H1 (cell line): ENCODE results near the gene ANKRD2. TPM values are rescaled to one million over a fixed set of nuclear protein-coding genes. Genes with fewer than 3 reads are reported as not detected.

Experiments
- CTCF ChIA-PET: fragments of 300-600 bp; sonication (Branson Sonifier 250); formaldehyde crosslinking; loops from one replicate; lab custom pipeline; 2021; ENCODE audit not compliant: partially characterized antibody; lab: Charles Lee
- POLR2A ChIA-PET: fragments of 300-600 bp; sonication (Branson Sonifier 250); formaldehyde crosslinking; loops from one replicate; lab custom pipeline; 2021; ENCODE audit warnings: inconsistent platforms; ENCODE audit not compliant: partially characterized antibody; lab: Charles Lee
- DNase-seq, 2 experiments: peaks; one replicate each; pipeline versions ENCODE4 v3.0.0 to v3.0.0-alpha.2; 2010 to 2022; ENCODE audit warnings: low spot score in 2 of 2, low read depth in 1 of 2, mixed read lengths in 1 of 2
- FAIRE-seq: peaks from 2 replicates; lab custom pipeline; 2011; peaks lifted over from hg19 to GRCh38; lab: Jason Lieb, UNC
- H2AFZ ChIP-seq: 2 replicates; pipeline ENCODE4 v1.8.1; 2012; ENCODE audit warnings: low read length, inconsistent platforms
- H2AK5ac ChIP-seq: 2 replicates; pipeline ENCODE4 v1.6.1; 2013; ENCODE audit warnings: low read depth, low read length
- H2BK120ac ChIP-seq: replicated peaks from 2 replicates; pipeline ENCODE3; 2013; ENCODE audit warnings: low read depth, low read length, inconsistent platforms
- H2BK12ac ChIP-seq: 2 replicates; pipeline ENCODE4 v1.6.1; 2013; ENCODE audit warnings: low read depth, low read length
- H2BK15ac ChIP-seq: 2 replicates; pipeline ENCODE4 v1.6.1; 2013; ENCODE audit warnings: low read length
- H2BK20ac ChIP-seq: 2 replicates; pipeline ENCODE4 v1.6.1; 2013; ENCODE audit warnings: low read length
- H2BK5ac ChIP-seq: 2 replicates; pipeline ENCODE4 v1.6.1; 2013; ENCODE audit warnings: low read depth, low read length
- H3K14ac ChIP-seq: 2 replicates; pipeline ENCODE4 v1.6.1; 2013; ENCODE audit warnings: inconsistent platforms; ENCODE audit not compliant: insufficient read length
- H3K18ac ChIP-seq: 2 replicates; pipeline ENCODE4 v1.6.1; 2013; ENCODE audit warnings: low read length; ENCODE audit errors: extremely low read depth
- H3K23ac ChIP-seq: 2 replicates; pipeline ENCODE4 v1.6.1; 2013; ENCODE audit warnings: inconsistent platforms; ENCODE audit not compliant: insufficient read length
- H3K23me2 ChIP-seq: 2 replicates; pipeline ENCODE4 v1.6.1; 2013; ENCODE audit warnings: low read depth, low read length
- H3K27ac ChIP-seq: 2 replicates; pipeline ENCODE4 v1.6.1; 2011; ENCODE audit warnings: low read depth, low read length, inconsistent platforms
- H3K27me3 ChIP-seq, 4 experiments: replicated peaks in 1 of 4; 1 replicate in 1 of 4; 2 replicates in 3 of 4; pipeline versions ENCODE4 v1.6.1 to v1.8.1; 2011 to 2013; ENCODE audit warnings: low read length in 3 of 4, mild to moderate bottlenecking in 3 of 4, inconsistent platforms in 2 of 4, mixed read lengths in 2 of 4, moderate library complexity in 1 of 4; ENCODE audit not compliant: control insufficient read depth in 3 of 4, insufficient read depth in 3 of 4; ENCODE audit errors: extremely low read depth in 1 of 4
- H3K36me3 ChIP-seq, 4 experiments: 2 replicates each; pipeline versions ENCODE4 v1.6.1 to v1.8.1; 2011 to 2013; ENCODE audit warnings: mild to moderate bottlenecking in 4 of 4, low read length in 3 of 4, moderate library complexity in 2 of 4, control low read depth in 1 of 4, inconsistent platforms in 1 of 4; ENCODE audit not compliant: insufficient read depth in 4 of 4, control insufficient read depth in 2 of 4
- H3K4ac ChIP-seq: replicated peaks from 2 replicates; pipeline ENCODE3; 2013; ENCODE audit warnings: low read length, low read depth, mixed read lengths, inconsistent platforms; ENCODE audit not compliant: insufficient read length
- H3K4me1 ChIP-seq, 4 experiments: replicated peaks in 1 of 4; 1 replicate in 1 of 4; 2 replicates in 3 of 4; pipeline versions ENCODE4 v1.6.1 to v1.8.1; 2011 to 2013; ENCODE audit warnings: low read length in 3 of 4, inconsistent platforms in 2 of 4, mixed read lengths in 1 of 4; ENCODE audit not compliant: insufficient read depth in 4 of 4, control insufficient read depth in 3 of 4
- H3K4me2 ChIP-seq, 2 experiments: 2 replicates each; pipeline versions ENCODE4 v1.6.1 to v1.8.1; 2011 to 2013; ENCODE audit warnings: low read depth in 2 of 2, low read length in 2 of 2, control low read depth in 1 of 2, inconsistent platforms in 1 of 2, mild to moderate bottlenecking in 1 of 2; ENCODE audit not compliant: insufficient read depth in 1 of 2
- H3K4me3 ChIP-seq, 4 experiments: fragments of 200-600, 300-600 bp in 1 of 4; sonication (generic), shearing (Covaris generic), sonication (Bioruptor Twin) in 1 of 4; 2 replicates each; pipeline versions ENCODE4 v1.5.1 to v1.8.1; 2011 to 2016; ENCODE audit warnings: low read length in 4 of 4, low read depth in 3 of 4, control low read depth in 2 of 4, inconsistent platforms in 2 of 4, mild to moderate bottlenecking in 2 of 4, mixed read lengths in 1 of 4, moderate library complexity in 1 of 4; ENCODE audit not compliant: insufficient read depth in 2 of 4; ENCODE audit errors: extremely low read depth in 1 of 4
- H3K56ac ChIP-seq: replicated peaks from 2 replicates; pipeline ENCODE3; 2013; ENCODE audit warnings: low read depth, mild to moderate bottlenecking, mixed read lengths, low read length, inconsistent platforms; ENCODE audit not compliant: insufficient read length
- H3K79me1 ChIP-seq: 2 replicates; pipeline ENCODE4 v1.6.1; 2013; ENCODE audit warnings: low read depth, low read length, control low read depth
- H3K79me2 ChIP-seq, 2 experiments: 2 replicates each; pipeline versions ENCODE4 v1.6.1 to v1.8.1; 2012 to 2013; ENCODE audit warnings: low read length in 2 of 2, mild to moderate bottlenecking in 2 of 2, inconsistent platforms in 1 of 2; ENCODE audit not compliant: insufficient read depth in 2 of 2, control insufficient read depth in 1 of 2
- H3K9ac ChIP-seq, 4 experiments: replicated peaks in 1 of 4; 1 replicate in 1 of 4; 2 replicates in 3 of 4; pipeline versions ENCODE4 v1.6.1 to v1.8.1; 2011 to 2013; ENCODE audit warnings: low read depth in 3 of 4, low read length in 3 of 4, control low read depth in 2 of 4, mild to moderate bottlenecking in 2 of 4, moderate library complexity in 2 of 4, inconsistent platforms in 1 of 4; ENCODE audit errors: extremely low read depth in 1 of 4
- H3K9me3 ChIP-seq, 2 experiments: 2 replicates each; pipeline versions ENCODE4 v1.6.1 to v1.8.1; 2012 to 2013; ENCODE audit warnings: mild to moderate bottlenecking in 2 of 2, moderate library complexity in 2 of 2, control low read depth in 1 of 2, inconsistent platforms in 1 of 2, low read depth in 1 of 2, low read length in 1 of 2, mixed read lengths in 1 of 2; ENCODE audit not compliant: insufficient read depth in 2 of 2
- H4K20me1 ChIP-seq, 2 experiments: replicated peaks in 1 of 2; 2 replicates each; pipeline versions ENCODE3 to v1.8.1; 2011 to 2013; ENCODE audit warnings: inconsistent platforms in 2 of 2, low read length in 2 of 2, mild to moderate bottlenecking in 1 of 2; ENCODE audit not compliant: insufficient read depth in 2 of 2, control insufficient read depth in 1 of 2
- H4K5ac ChIP-seq: 2 replicates; pipeline ENCODE4 v1.6.1; 2013; ENCODE audit warnings: low read length, low read depth, mixed read lengths, inconsistent platforms; ENCODE audit not compliant: insufficient read length
- H4K8ac ChIP-seq: 2 replicates; pipeline ENCODE4 v1.8.0; 2013; ENCODE audit warnings: mild to moderate bottlenecking, moderate library complexity, low read length, inconsistent platforms; ENCODE audit not compliant: insufficient read depth; ENCODE audit errors: extremely low read depth
- H4K91ac ChIP-seq: replicated peaks from 2 replicates; pipeline ENCODE3; 2013; ENCODE audit warnings: low read length, mixed read lengths, inconsistent platforms; ENCODE audit not compliant: insufficient read length
- ASH2L ChIP-seq: fragments of 200-600, 300-600 bp; sonication (generic); IDR thresholded peaks from one replicate; pipeline ENCODE4 v1.7.1; 2017; ENCODE audit warnings: low read length
- CBX5 ChIP-seq: fragments of 300-800, 300-1000 bp; sonication (generic); IDR thresholded peaks from 2 replicates; pipeline ENCODE4 v1.7.1; 2016; ENCODE audit warnings: antibody characterized with exemption, low read length, low read depth
- CBX8 ChIP-seq: fragments of 300-800, 300-1000 bp; sonication (generic); IDR thresholded peaks from 2 replicates; pipeline ENCODE4 v1.7.1; 2016; ENCODE audit warnings: low read depth, low read length, borderline replicate concordance
- CREB1 ChIP-seq: IDR thresholded peaks from 2 replicates; pipeline ENCODE4 v1.6.1; 2012; ENCODE audit warnings: inconsistent platforms
- EGR1 ChIP-seq: IDR thresholded peaks from 2 replicates; pipeline ENCODE4 v1.6.1; 2011; ENCODE audit warnings: low read depth, low read length, borderline replicate concordance
- EZH2 ChIP-seq: fragments of 200-600 bp; sonication (generic); IDR thresholded peaks from 2 replicates; pipeline ENCODE4 v1.7.1; 2012; ENCODE audit warnings: low read depth, mild to moderate bottlenecking, moderate library complexity, low read length, inconsistent platforms; ENCODE audit not compliant: severe bottlenecking
- FOSL1 ChIP-seq: IDR thresholded peaks from 2 replicates; pipeline ENCODE4 v1.6.1; 2011; ENCODE audit warnings: mild to moderate bottlenecking, low read depth, low read length, moderate library complexity; ENCODE audit not compliant: insufficient read depth
- HDAC6 ChIP-seq: IDR thresholded peaks from one replicate; pipeline ENCODE4 v1.7.1; 2012; ENCODE audit warnings: low read depth, mild to moderate bottlenecking, inconsistent platforms, low read length, moderate library complexity
- JUN ChIP-seq: IDR thresholded peaks from 2 replicates; pipeline ENCODE4 v1.6.1; 2011; ENCODE audit warnings: low read depth, mild to moderate bottlenecking, improper control_type of control experiment, low read length
- KDM5A ChIP-seq: fragments of 200-600 bp; IDR thresholded peaks from 2 replicates; pipeline ENCODE4 v1.7.1; 2012; ENCODE audit warnings: mild to moderate bottlenecking, low read length, inconsistent platforms, mixed read lengths
- RXRA ChIP-seq: IDR thresholded peaks from 2 replicates; pipeline ENCODE4 v1.6.1; 2011; ENCODE audit warnings: low read depth, mild to moderate bottlenecking, low read length, moderate library complexity; ENCODE audit not compliant: insufficient read depth
- TAF7 ChIP-seq: optimal IDR thresholded peaks from 2 replicates; pipeline ENCODE3; 2011; ENCODE audit warnings: low read depth, mild to moderate bottlenecking, inconsistent platforms, low read length, moderate library complexity, borderline replicate concordance
- TBP ChIP-seq: IDR thresholded peaks from 2 replicates; pipeline ENCODE4 v1.6.1; 2011; ENCODE audit warnings: low read depth, low read length, improper control_type of control experiment
- TEAD4 ChIP-seq: IDR thresholded peaks from 2 replicates; pipeline ENCODE4 v1.6.1; 2012; ENCODE audit warnings: low read depth, low read length, inconsistent platforms, mixed read lengths
- WGBS, 2 experiments: shearing (Covaris generic) in 1 of 2; methylation state at CpG; one replicate each; pipeline versions ENCODE4 v1.1.6 to v1.1.7; 2013 to 2015; ENCODE audit warnings: low lambda C conversion rate in 2 of 2, mixed read lengths in 2 of 2, inconsistent platforms in 1 of 2, low coverage in 1 of 2, missing lambda C conversion rate in 1 of 2; ENCODE audit not compliant: insufficient replicate concordance in 2 of 2, insufficient coverage in 1 of 2, insufficient read length in 1 of 2; ENCODE audit errors: extremely low coverage in 1 of 2, missing lambda C conversion rate in 1 of 2; 5-methylcytosine and 5-hydroxymethylcytosine counted together
- polyA plus RNA-seq, 7 experiments: library from polyadenylated mRNA; depleted of rRNA in 3 of 7; stranded (reverse) in 5 of 7; unstranded in 2 of 7; fragments of >200 nt in 5 of 7; fragments of 200-250 nt in 2 of 7; gene quantifications; 1 replicate in 5 of 7; 2 replicates in 1 of 7; 4 replicates in 1 of 7; pipeline versions ENCODE4 v1.2.1 to v1.2.3, GENCODE V29; 2011 to 2013; ENCODE audit warnings: missing spikeins in 2 of 7, mixed read lengths in 2 of 7
- total RNA-seq: library from RNA; stranded (reverse); fragmentation: NEBNext Ultra II Directional; extraction: Animal tissue kit (Norgen Biotek cat#: 25700); gene quantifications from 2 replicates; pipeline ENCODE4 v1.2.1, GENCODE V29; 2021

The ANKRD2 gene
- total and polyA plus RNA-seq, 2 of the 8 experiments (the other 6 are each of a cell fraction or from before 2014, with no cell fraction given) = not detected

- H3K36me3 ChIP-seq = no peaks in the 10 kb centered on the region
- no peak overlapping the region for H3K14ac ChIP-seq
- no peak overlapping the region for H3K27ac ChIP-seq
- H3K56ac ChIP-seq = no peak overlapping the region
- H3K4ac ChIP-seq = no peak overlapping the region
- H3K79me1 ChIP-seq = no peaks in the 10 kb centered on the region
- H3K79me2 ChIP-seq = no peaks in the 10 kb centered on the region
- no peaks in the 10 kb centered on the region for H3K27me3 ChIP-seq
- no peak overlapping the region for H4K5ac ChIP-seq
- H2AK5ac ChIP-seq = no peak overlapping the region
- H3K4me3 ChIP-seq = no peak overlapping the region
- H3K18ac ChIP-seq = no peak overlapping the region
- H2BK120ac ChIP-seq = no peak overlapping the region
- H2BK20ac ChIP-seq = no peak overlapping the region
- H3K23ac ChIP-seq = no peak overlapping the region
- H3K4me2 ChIP-seq = no peak overlapping the region
- no peak overlapping the region for H2BK5ac ChIP-seq
- H4K20me1 ChIP-seq = no peaks in the 10 kb centered on the region
- CTCF ChIA-PET = interaction anchor here (0.8 to 9.5 kb wide), 9 partner anchors 12 to 190 kb away, joined by 3 to 108 read pairs (median 4); partner anchors contain the start of gene ANKRD2
- no peak overlapping the region for H2BK12ac ChIP-seq
- H4K8ac ChIP-seq = no peak overlapping the region
- H3K9me3 ChIP-seq = no peaks in the 10 kb centered on the region
- H2AFZ ChIP-seq = no peak overlapping the region
- DNase-seq (no peak), FAIRE-seq (no peak)
- H3K9ac ChIP-seq = no peak overlapping the region; a peak in 1 of 7 replicates
- no peak for TF ChIP-seq TEAD4
- TF ChIP-seq CBX8 = no peak
- no peak for TF ChIP-seq FOSL1
- TF ChIP-seq CBX5 = no peak
- TF ChIP-seq EGR1 = no peak
- TF ChIP-seq KDM5A = no peak
- TF ChIP-seq TBP = no peak
- TF ChIP-seq ASH2L = no peak
- TF ChIP-seq HDAC6 = no peak
- no peak for TF ChIP-seq TAF7
- TF ChIP-seq JUN = no peak
- TF ChIP-seq EZH2 = no peak
- TF ChIP-seq CREB1 = no peak
- TF ChIP-seq RXRA = no peak
- peaks cover 1% of the 10 kb centered on the region; the same call in 1 of the 2 replicates for H3K23me2 ChIP-seq
- POLR2A ChIA-PET = interaction anchor here (1.5 to 2.1 kb wide), 2 partner anchors 10 kb away, joined by 3 to 6 read pairs; no protein-coding TSS in a partner anchor
- WGBS, 2 experiments = 89% methylated on average over 5 of the region's 5 CpGs; no CpG with 5 or more reads in 1 of the 2 experiments
- no peak overlapping the region for H4K91ac ChIP-seq
- no peak overlapping the region for H2BK15ac ChIP-seq
- H3K4me1 ChIP-seq = peaks cover 0 to 6% (median 2%) of the 10 kb centered on the region in 4 experiments; a peak in 2 of 7 replicates
Observed at GRCh38 chr10:97585439-97585811, 12.8 kb downstream of the ANKRD2 start.
